ENCODE data around the gene NCOA5. TPM values are rescaled to one million over a fixed set of nuclear protein-coding genes. Genes with fewer than 3 reads are reported as not detected.

The NCOA5 gene
- total RNA-seq, 2 donors from 2014 or later: 11.9 to 13.7 TPM

DNA sequence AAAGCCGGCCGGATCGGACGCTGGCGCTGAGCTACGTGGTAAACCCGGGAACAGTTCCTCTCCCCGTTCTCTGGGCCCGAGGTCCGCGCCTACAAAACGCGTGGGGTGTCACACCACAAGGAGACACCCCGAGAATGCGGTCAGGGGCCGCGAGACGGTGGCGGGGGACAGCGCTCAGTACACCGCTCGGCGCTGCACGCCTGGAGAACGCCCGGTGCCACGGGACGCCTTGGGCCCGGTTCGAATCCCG is 670 bp downstream of the NCOA5 start:
- intact Hi-C loops (cut with DNase I): no loop called here
- no peaks in the 10 kb centered on the region for H3K9me3 ChIP-seq
- TF ChIP-seq, protein P1, sequence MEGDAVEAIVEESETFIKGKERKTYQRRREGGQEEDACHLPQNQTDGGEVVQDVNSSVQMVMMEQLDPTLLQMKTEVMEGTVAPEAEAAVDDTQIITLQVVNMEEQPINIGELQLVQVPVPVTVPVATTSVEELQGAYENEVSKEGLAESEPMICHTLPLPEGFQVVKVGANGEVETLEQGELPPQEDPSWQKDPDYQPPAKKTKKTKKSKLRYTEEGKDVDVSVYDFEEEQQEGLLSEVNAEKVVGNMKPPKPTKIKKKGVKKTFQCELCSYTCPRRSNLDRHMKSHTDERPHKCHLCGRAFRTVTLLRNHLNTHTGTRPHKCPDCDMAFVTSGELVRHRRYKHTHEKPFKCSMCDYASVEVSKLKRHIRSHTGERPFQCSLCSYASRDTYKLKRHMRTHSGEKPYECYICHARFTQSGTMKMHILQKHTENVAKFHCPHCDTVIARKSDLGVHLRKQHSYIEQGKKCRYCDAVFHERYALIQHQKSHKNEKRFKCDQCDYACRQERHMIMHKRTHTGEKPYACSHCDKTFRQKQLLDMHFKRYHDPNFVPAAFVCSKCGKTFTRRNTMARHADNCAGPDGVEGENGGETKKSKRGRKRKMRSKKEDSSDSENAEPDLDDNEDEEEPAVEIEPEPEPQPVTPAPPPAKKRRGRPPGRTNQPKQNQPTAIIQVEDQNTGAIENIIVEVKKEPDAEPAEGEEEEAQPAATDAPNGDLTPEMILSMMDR (IDR thresholded peaks at IDR 0.05): no peak
- no peak for TF ChIP-seq POLR2A (IDR thresholded peaks at IDR 0.05)
- peaks cover 44% of the 10 kb centered on the region for H3K4me1 ChIP-seq
- H3K4me3 ChIP-seq: peak overlapping the region; percentile 75 to 86
- H3K36me3 ChIP-seq (replicated peaks in 1 of 2; ENCODE audit: insufficient read depth in 1 of 2, low read depth in 2 of 2): no peaks in the 10 kb centered on the region
- H3K27ac ChIP-seq: peak overlapping the region; percentile 97 to 99 (median 98)
- DNase-seq (no peak), ATAC-seq (peak; percentile 36)
- 0% methylated on average over 1 to 29 of the region's 31 CpGs for WGBS, 2 donors
- H3K27me3 ChIP-seq: no peaks in the 10 kb centered on the region

DNA sequence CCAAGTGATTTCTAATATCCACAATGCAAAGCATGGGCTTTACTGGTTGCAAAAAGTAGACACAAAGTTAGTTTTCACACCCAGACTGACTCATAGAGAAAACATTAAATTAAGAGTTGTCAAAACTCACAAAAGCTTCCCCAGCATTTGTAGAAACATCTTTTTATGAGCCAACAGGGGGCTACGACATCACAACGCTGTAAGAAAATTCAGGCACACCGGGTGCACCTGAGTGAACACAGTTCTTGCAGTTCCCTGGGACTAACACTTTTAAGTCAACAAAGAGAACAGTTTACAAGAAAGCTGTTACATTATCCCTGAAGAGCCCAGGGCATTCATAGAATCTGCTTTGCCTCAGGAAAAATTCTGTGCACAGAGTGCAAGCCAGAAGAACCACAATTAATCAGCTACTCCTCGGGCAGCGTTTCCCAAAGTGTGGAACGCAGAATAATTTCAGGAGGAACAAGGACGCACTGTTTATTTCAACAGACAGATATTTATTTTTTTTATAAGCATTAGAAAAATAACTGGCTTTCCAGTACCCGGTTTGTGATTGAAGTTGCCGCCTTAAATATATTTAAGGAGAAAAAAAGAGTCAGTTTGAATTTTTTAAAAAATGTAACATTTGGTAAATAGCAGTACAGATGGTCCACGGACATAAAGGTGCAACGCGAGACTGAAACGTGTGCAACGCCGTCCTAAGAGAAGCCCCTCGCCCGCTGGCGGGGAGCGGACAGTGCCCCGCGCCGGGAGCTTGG is 1.2 kb downstream of the NCOA5 start:
- H3K4me3 ChIP-seq: peak overlapping the region; percentile 75 to 86
- intact Hi-C loops (cut with DNase I): no loop called here
- WGBS, 2 donors: 1% methylated on average over 21 to 22 of the region's 22 CpGs
- DNase-seq (no peak), ATAC-seq (no peak)
- H3K27ac ChIP-seq: peak overlapping the region; percentile 97 to 99 (median 98)
- no peaks in the 10 kb centered on the region for H3K36me3 ChIP-seq (replicated peaks in 1 of 2; ENCODE audit: insufficient read depth in 1 of 2, low read depth in 2 of 2)
- TF ChIP-seq POLR2A (IDR thresholded peaks at IDR 0.05): no peak
- TF ChIP-seq, protein P1 (IDR thresholded peaks at IDR 0.05): no peak
- peaks cover 48% of the 10 kb centered on the region for H3K4me1 ChIP-seq
- H3K27me3 ChIP-seq: no peaks in the 10 kb centered on the region
- H3K9me3 ChIP-seq: no peaks in the 10 kb centered on the region

DNA sequence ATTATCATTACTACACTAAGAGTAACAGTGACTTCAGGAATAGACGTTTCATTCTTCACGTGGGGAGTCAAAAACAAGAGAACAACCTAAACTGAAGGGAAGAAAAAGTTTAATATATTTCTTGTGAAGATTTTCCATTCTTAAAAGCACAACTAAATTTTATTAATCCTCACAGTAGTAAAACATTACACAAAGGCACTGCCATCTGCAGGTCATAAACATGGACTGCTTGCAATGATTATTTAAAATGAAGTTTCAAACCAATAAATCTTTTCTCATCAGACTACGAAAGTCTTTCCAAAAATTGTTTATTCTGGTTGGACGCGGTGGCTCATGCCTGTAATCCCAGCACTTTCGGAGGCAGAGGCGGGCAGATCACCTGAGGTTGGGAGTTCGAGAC is 2.6 kb downstream of the NCOA5 start:
- no peak overlapping the region for H3K27ac ChIP-seq
- H3K36me3 ChIP-seq (replicated peaks in 1 of 2; ENCODE audit: insufficient read depth in 1 of 2, low read depth in 2 of 2): no peaks in the 10 kb centered on the region
- H3K4me1 ChIP-seq: peaks cover 58% of the 10 kb centered on the region
- TF ChIP-seq POLR2A (IDR thresholded peaks at IDR 0.05): no peak
- TF ChIP-seq, protein P1 (IDR thresholded peaks at IDR 0.05): peak in 6 of 7 experiments; percentile 20 to 46 (median 43)
- WGBS, 2 donors: 45 to 54% methylated on average over 8 of the region's 8 CpGs
- no peak for ATAC-seq
- no peaks in the 10 kb centered on the region for H3K9me3 ChIP-seq
- H3K27me3 ChIP-seq: no peaks in the 10 kb centered on the region
- intact Hi-C loops (cut with DNase I): no loop called here
- H3K4me3 ChIP-seq: no peak overlapping the region
- no peak for DNase-seq

DNA sequence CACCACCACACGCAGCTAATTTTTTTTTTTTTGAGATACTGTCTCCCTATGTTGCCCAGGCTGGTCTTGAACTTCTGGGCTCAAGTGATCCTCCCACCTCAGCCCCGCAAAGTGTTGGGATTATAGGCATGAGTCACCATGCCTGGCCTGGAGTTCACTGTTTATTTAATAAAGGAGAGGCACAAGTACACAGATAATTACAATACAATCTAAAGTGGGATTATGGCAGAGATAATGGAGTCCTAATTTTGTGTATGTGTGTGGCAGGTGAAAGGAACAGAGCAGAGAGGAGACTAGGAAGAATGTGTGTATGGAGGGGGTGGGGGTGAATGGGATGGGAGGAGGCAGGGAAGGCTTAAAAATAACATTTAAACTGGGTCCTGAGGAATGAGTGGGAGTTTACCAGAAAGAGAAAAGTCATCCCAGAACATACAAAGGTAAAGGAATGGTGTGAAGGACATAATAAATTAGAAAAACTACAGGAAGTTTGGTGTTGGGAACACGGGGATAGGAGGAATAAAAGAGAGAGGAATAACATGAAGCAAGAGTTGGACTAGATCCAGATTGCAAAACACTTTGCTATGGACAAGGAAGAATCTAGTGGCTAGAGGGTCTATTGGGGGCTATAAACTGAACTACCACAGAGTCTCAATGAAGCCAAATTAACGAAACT is 4.4 kb downstream of the NCOA5 start:
- no peak for ATAC-seq
- no peak for DNase-seq
- Histone ChIP-seq H3K4me1 (peaks cover 63% of the 10 kb centered on the region), H3K4me3 (no peak overlapping the region), H3K9me3 (no peaks in the 10 kb centered on the region), H3K27me3 (no peaks in the 10 kb centered on the region), H3K27ac (peak overlapping the region in 1 of 4 donors; percentile 26), H3K36me3 (replicated peaks in 1 of 2; ENCODE audit: insufficient read depth in 1 of 2, low read depth in 2 of 2) (no peaks in the 10 kb centered on the region)
- no peak for TF ChIP-seq POLR2A (IDR thresholded peaks at IDR 0.05)
- TF ChIP-seq, protein P1 (IDR thresholded peaks at IDR 0.05): no peak
- intact Hi-C loops (cut with DNase I): no loop called here
- 39 to 49% methylated on average over 4 of the region's 4 CpGs for WGBS, 2 donors

All from body of pancreas (tissue), 4 donors.